B cell (primary cell): ENCODE data around the gene LARGE2. TPM values are rescaled to one million over a fixed set of nuclear protein-coding genes. Genes with fewer than 3 reads are reported as not detected.

ENCODE experiments used
- ATAC-seq: fragments of 200-7000 bp; cut with Tn5 transposase; one replicate; pipeline ENCODE4 v1.10.0; 2021; ENCODE audit warnings: low read depth, mild to moderate bottlenecking, moderate number of reproducible peaks, moderate library complexity
- CTCF ChIA-PET: fragments of 350-600 bp; sonication (Branson Sonifier 250); formaldehyde crosslinking; loops from one replicate; lab custom pipeline; 2021; ENCODE audit warnings: antibody characterized with exemption, inconsistent platforms; lab: Charles Lee
- POLR2A ChIA-PET: fragments of 350-600 bp; sonication (Branson Sonifier 250); formaldehyde crosslinking; loops from one replicate; lab custom pipeline; 2021; ENCODE audit warnings: antibody characterized with exemption; lab: Charles Lee
- DNase-seq: peaks from one replicate; pipeline ENCODE4 v3.0.0; 2013
- H2AFZ ChIP-seq: 2 replicates; pipeline ENCODE4 v1.6.1; 2012; ENCODE audit warnings: mild to moderate bottlenecking, low read depth, low read length; ENCODE audit not compliant: insufficient read depth, poor library complexity, severe bottlenecking
- H3K27ac ChIP-seq, 2 donors: 1 replicate in 1 of 2; 2 replicates in 1 of 2; pipeline ENCODE4 v1.5.1; 2012 to 2013; ENCODE audit warnings: low read length in 2 of 2, mild to moderate bottlenecking in 2 of 2, moderate library complexity in 1 of 2
- H3K27me3 ChIP-seq, 4 experiments: fragments of 200-600 bp in 1 of 4; sonication (generic) in 1 of 4; replicated peaks in 1 of 4; 1 replicate in 2 of 4; 2 replicates in 2 of 4; pipeline versions ENCODE4 v1.6.1 to v1.7.0; 2013 to 2016; ENCODE audit warnings: low read length in 3 of 4, mild to moderate bottlenecking in 2 of 4, mixed read lengths in 1 of 4, moderate library complexity in 1 of 4; ENCODE audit not compliant: insufficient read depth in 4 of 4, control insufficient read depth in 3 of 4; ENCODE audit errors: control extremely low read depth in 1 of 4
- H3K36me3 ChIP-seq, 2 experiments: replicated peaks in 1 of 2; 1 replicate in 1 of 2; 2 replicates in 1 of 2; pipeline versions ENCODE4 v1.6.1 to v1.7.1; 2013; ENCODE audit warnings: low read length in 1 of 2; ENCODE audit not compliant: insufficient read depth in 2 of 2, control insufficient read depth in 1 of 2; ENCODE audit errors: control extremely low read depth in 1 of 2, extremely low read depth in 1 of 2
- H3K4me1 ChIP-seq, 2 donors: fragments of 200-600 bp in 1 of 2; sonication (generic) in 1 of 2; 1 replicate in 1 of 2; 2 replicates in 1 of 2; pipeline versions ENCODE4 v1.5.1 to v1.6.1; 2013 to 2017; ENCODE audit warnings: low read length in 2 of 2; ENCODE audit not compliant: control insufficient read depth in 2 of 2, insufficient read depth in 2 of 2
- H3K4me2 ChIP-seq: replicated peaks from 2 replicates; pipeline ENCODE3; 2012; ENCODE audit warnings: mild to moderate bottlenecking, low read depth, low read length; ENCODE audit not compliant: poor library complexity, severe bottlenecking
- H3K4me3 ChIP-seq, 5 experiments: fragments of 200-600 bp in 1 of 5; sonication (generic) in 1 of 5; 1 replicate in 3 of 5; 2 replicates in 2 of 5; pipeline versions ENCODE4 v1.5.1 to v1.7.0; 2011 to 2016; ENCODE audit warnings: low read length in 4 of 5, mild to moderate bottlenecking in 4 of 5, low read depth in 2 of 5, control low read depth in 1 of 5, moderate library complexity in 1 of 5; ENCODE audit not compliant: insufficient read depth in 1 of 5; ENCODE audit errors: control extremely low read depth in 1 of 5, extremely low read depth in 1 of 5
- H3K79me2 ChIP-seq: fragments of 200-600 bp; sonication (generic); one replicate; pipeline ENCODE4 v1.6.0; 2016; ENCODE audit warnings: low read length; ENCODE audit not compliant: control insufficient read depth, insufficient read depth
- H3K9ac ChIP-seq: fragments of 200-600 bp; sonication (generic); 2 replicates; pipeline ENCODE4 v1.6.1; 2017; ENCODE audit warnings: mild to moderate bottlenecking, low read length, moderate library complexity
- H3K9me3 ChIP-seq, 3 donors: one replicate each; pipeline versions ENCODE4 v1.6.1 to v1.7.1; 2013; ENCODE audit warnings: low read length in 2 of 3; ENCODE audit not compliant: control insufficient read depth in 2 of 3, insufficient read depth in 1 of 3; ENCODE audit errors: control extremely low read depth in 1 of 3
- H4K20me1 ChIP-seq: 2 replicates; pipeline ENCODE4 v1.6.0; 2012; ENCODE audit warnings: mild to moderate bottlenecking, low read length; ENCODE audit not compliant: insufficient read depth, control insufficient read depth, poor library complexity, severe bottlenecking
- H3K27ac Mint-ChIP-seq: one replicate; pipeline ENCODE4 v1.8.0; 2021; ENCODE audit warnings: mixed read lengths
- H3K27me3 Mint-ChIP-seq: one replicate; pipeline ENCODE4 v1.8.0; 2021; ENCODE audit warnings: mixed read lengths
- H3K4me1 Mint-ChIP-seq: one replicate; pipeline ENCODE4 v1.8.0; 2021; ENCODE audit warnings: mixed read lengths
- H3K4me3 Mint-ChIP-seq: one replicate; pipeline ENCODE4 v1.8.0; 2021; ENCODE audit warnings: mixed read lengths
- H3K9me3 Mint-ChIP-seq: one replicate; pipeline ENCODE4 v1.8.0; 2022; ENCODE audit warnings: mixed read lengths; ENCODE audit not compliant: insufficient read depth
- EZH2 ChIP-seq: IDR thresholded peaks from 2 replicates; pipeline ENCODE4 v1.6.1; 2012; ENCODE audit warnings: borderline replicate concordance, low read depth, mild to moderate bottlenecking, moderate library complexity, low read length; ENCODE audit not compliant: insufficient read depth, poor library complexity, severe bottlenecking
- WGBS: methylation state at CpG from one replicate; pipeline ENCODE4 v1.1.5; 2013; ENCODE audit warnings: missing lambda C conversion rate; ENCODE audit not compliant: insufficient coverage; 5-methylcytosine and 5-hydroxymethylcytosine counted together
- intact Hi-C: fragments of 100-400 bp; cut with micrococcal nuclease; formaldehyde crosslinking; loops from one replicate; pipeline ENCODE4 v1.10.0; 2022
- polyA plus RNA-seq: library from polyadenylated mRNA; depleted of rRNA; stranded (reverse); fragments of >200 nt; gene quantifications from 2 replicates; pipeline ENCODE4 v1.2.3, GENCODE V29; 2012
- total RNA-seq, 2 donors: library from RNA; stranded (reverse); fragments of 120-200 nt in 1 of 2; gene quantifications; 1 replicate in 1 of 2; 2 replicates in 1 of 2; pipeline versions ENCODE4 v1.2.3 to v1.2.4, GENCODE V29; 2013 to 2022
- TF ChIP-seq, protein P1 (sequence below): fragments of 200-600 bp; IDR thresholded peaks from one replicate; pipeline ENCODE4 v1.8.0; 2022; ENCODE audit warnings: antibody characterized with exemption, mild to moderate bottlenecking

LARGE2 gene
- total and polyA plus RNA-seq, 2 donors (not counting 1 experiment from before 2014, with no cell fraction given): 109 to 264 TPM

GRCh38 chr11:45902452-45903380, 19.7 kb upstream of the LARGE2 start:
- DNase-seq: no peak
- peaks cover 12 to 30% of the 10 kb centered on the region in 2 donors for H3K4me1 ChIP-seq
- Mint-ChIP-seq H3K4me1 (peaks cover 22% of the 10 kb centered on the region), H3K4me3 (no peak overlapping the region), H3K27ac (no peak overlapping the region), H3K27me3 (peaks cover 9% of the 10 kb centered on the region), H3K9me3 (no peaks in the 10 kb centered on the region)
- H3K4me3 ChIP-seq: no peak overlapping the region
- intact Hi-C loops: no loop called here
- no peaks in the 10 kb centered on the region for H3K36me3 ChIP-seq
- WGBS: 94% methylated on average over 53 of the region's 56 CpGs
- no peak for ATAC-seq
- H3K79me2 ChIP-seq: no peaks in the 10 kb centered on the region
- no peak overlapping the region for H3K27ac ChIP-seq
- H3K9ac ChIP-seq: no peak overlapping the region
- peaks cover 0 to 8% (median 0%) of the 10 kb centered on the region in 3 donors for H3K9me3 ChIP-seq
- ChIA-PET POLR2A (no interaction called here), CTCF (no interaction called here)
- no peaks in the 10 kb centered on the region for H4K20me1 ChIP-seq
- TF ChIP-seq, protein P1, sequence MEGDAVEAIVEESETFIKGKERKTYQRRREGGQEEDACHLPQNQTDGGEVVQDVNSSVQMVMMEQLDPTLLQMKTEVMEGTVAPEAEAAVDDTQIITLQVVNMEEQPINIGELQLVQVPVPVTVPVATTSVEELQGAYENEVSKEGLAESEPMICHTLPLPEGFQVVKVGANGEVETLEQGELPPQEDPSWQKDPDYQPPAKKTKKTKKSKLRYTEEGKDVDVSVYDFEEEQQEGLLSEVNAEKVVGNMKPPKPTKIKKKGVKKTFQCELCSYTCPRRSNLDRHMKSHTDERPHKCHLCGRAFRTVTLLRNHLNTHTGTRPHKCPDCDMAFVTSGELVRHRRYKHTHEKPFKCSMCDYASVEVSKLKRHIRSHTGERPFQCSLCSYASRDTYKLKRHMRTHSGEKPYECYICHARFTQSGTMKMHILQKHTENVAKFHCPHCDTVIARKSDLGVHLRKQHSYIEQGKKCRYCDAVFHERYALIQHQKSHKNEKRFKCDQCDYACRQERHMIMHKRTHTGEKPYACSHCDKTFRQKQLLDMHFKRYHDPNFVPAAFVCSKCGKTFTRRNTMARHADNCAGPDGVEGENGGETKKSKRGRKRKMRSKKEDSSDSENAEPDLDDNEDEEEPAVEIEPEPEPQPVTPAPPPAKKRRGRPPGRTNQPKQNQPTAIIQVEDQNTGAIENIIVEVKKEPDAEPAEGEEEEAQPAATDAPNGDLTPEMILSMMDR: no peak
- TF ChIP-seq EZH2: no peak
- peaks cover 0 to 25% (median 9%) of the 10 kb centered on the region in 4 experiments for H3K27me3 ChIP-seq
- no peak overlapping the region for H2AFZ ChIP-seq
- H3K4me2 ChIP-seq: no peak overlapping the region

GRCh38 chr11:45904309-45904915, 18.0 kb upstream of the LARGE2 start:
- POLR2A ChIA-PET: no interaction called here
- intact Hi-C loops: no loop called here
- H3K4me1 Mint-ChIP-seq: peaks cover 18% of the 10 kb centered on the region
- H3K27ac ChIP-seq: no peak overlapping the region
- no peak for ATAC-seq
- TF ChIP-seq, protein P1: no peak
- no peak for TF ChIP-seq EZH2
- peaks cover 5 to 21% of the 10 kb centered on the region in 2 donors for H3K4me1 ChIP-seq
- H4K20me1 ChIP-seq: peaks cover 5% of the 10 kb centered on the region
- no peaks in the 10 kb centered on the region for H3K79me2 ChIP-seq
- H3K9me3 Mint-ChIP-seq: no peaks in the 10 kb centered on the region
- no peak for DNase-seq
- peaks cover 0 to 5% of the 10 kb centered on the region in 2 experiments for H3K36me3 ChIP-seq
- 87% methylated on average over 15 of the region's 15 CpGs for WGBS
- H3K27ac Mint-ChIP-seq: no peak overlapping the region
- no peak overlapping the region for H3K9ac ChIP-seq
- H2AFZ ChIP-seq: no peak overlapping the region
- CTCF ChIA-PET: no interaction called here
- no peaks in the 10 kb centered on the region for H3K9me3 ChIP-seq
- no peak overlapping the region for H3K4me2 ChIP-seq
- H3K27me3 ChIP-seq: peaks cover 0 to 9% (median 2%) of the 10 kb centered on the region in 4 experiments
- H3K4me3 Mint-ChIP-seq: no peak overlapping the region
- no peak overlapping the region for H3K4me3 ChIP-seq
- peaks cover 4% of the 10 kb centered on the region for H3K27me3 Mint-ChIP-seq
